Choroid plexus epithelial cell (primary cell): ENCODE results near the gene LY6G5B.
A peak's percentile ranks its signal among the peaks of the same experiment; 100 is the strongest.

Experiments
- DNase-seq: peaks from one replicate; pipeline ENCODE4 v3.0.0-alpha.2; 2010; ENCODE audit warnings: low read depth
- H3K4me3 ChIP-seq: 2 replicates; pipeline ENCODE4 v1.5.1; 2011; ENCODE audit warnings: low read depth, mild to moderate bottlenecking, control low read depth, low read length, moderate library complexity
- CTCF ChIP-seq: conservative IDR thresholded peaks from 2 replicates; pipeline ENCODE4 v1.5.1; 2011; ENCODE audit warnings: low read depth, mild to moderate bottlenecking, control low read depth, inconsistent platforms, low read length, moderate library complexity

LY6G5B gene

DNA sequence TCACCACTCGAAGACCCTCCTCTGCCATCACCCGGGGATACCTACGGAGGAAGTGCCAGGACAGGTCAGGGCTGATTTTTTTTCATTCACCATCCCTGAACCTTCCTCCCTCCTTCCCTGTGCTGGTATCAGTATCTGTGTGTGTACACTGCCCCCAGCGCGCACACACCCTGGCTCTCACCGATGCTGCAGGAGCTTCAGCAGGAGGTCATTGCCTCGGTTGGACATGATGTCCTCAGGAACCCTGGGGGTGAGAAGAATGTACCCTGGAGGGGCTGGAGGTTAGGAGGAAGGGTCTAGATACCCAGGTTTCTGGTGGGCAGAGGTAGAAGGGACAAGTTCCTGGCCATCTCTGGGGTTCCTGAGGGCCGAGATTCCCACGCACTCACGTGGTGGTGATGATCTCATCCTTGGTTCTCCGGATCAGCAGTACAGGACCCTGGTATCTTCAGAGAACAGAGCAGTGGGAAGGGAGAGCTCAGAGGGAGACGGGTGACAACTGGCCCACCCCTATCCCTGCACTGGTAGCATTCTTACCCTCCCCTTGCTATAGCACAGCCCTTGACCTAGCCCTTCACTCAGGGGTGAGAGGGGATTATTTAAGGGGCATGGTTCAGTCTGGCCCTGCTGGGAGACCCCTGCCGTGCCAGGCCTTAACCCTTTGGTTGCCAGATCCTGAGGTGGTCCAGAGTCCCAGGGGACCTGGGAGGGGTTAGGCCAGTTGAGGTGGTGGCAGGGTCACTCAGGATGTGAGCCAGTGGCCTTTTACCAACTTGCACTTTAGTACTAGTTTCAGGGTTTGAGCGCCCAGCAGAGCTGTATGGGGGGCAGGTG lies 18.3 kb downstream of the LY6G5B start:
- H3K4me3 ChIP-seq: no peak overlapping the region
- DNase-seq: no peak
- no peak for TF ChIP-seq CTCF

DNA sequence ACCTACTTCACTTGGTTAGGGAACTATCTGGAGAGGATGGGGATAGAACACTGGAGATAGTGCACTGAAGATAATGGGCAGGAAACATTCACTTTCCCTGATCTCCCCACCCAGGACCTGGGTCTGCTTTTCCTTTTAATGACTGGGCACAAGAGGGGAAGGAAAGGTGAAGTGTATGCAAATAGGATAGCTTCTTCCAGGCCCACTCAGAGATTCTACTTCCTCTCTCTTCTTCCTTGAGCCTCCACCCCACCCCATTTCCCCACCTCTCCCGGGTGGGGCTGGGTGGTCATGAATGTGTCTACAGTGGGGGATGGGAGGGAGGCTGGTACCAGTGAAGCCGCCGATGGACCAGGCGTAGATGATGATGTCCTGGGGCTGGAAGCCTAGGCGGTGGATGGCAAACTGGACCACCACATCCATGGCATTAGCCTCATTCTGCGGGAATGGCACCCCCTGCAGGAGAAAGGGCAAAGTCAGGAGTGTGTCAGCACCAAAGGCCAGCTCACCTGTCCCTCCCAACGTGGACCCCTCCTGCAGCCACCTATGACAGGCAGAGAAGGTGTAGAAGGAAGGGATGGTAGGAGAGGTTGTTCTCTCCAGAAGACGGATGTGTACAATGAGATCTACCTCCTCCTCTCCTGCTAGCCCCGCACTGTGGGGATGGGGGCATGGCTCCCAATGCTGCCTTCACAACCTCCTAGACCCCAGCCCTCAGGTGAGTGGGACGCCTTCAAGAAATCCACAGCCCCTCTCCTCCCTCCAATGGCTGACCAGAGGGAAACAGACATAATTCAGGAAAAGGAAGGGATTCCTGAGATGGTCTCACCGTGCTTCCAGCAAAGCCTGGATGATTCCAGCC lies 19.7 kb downstream of the LY6G5B start:
- H3K4me3 ChIP-seq: no peak overlapping the region
- no peak for DNase-seq
- TF ChIP-seq CTCF: peak; percentile 57

DNA sequence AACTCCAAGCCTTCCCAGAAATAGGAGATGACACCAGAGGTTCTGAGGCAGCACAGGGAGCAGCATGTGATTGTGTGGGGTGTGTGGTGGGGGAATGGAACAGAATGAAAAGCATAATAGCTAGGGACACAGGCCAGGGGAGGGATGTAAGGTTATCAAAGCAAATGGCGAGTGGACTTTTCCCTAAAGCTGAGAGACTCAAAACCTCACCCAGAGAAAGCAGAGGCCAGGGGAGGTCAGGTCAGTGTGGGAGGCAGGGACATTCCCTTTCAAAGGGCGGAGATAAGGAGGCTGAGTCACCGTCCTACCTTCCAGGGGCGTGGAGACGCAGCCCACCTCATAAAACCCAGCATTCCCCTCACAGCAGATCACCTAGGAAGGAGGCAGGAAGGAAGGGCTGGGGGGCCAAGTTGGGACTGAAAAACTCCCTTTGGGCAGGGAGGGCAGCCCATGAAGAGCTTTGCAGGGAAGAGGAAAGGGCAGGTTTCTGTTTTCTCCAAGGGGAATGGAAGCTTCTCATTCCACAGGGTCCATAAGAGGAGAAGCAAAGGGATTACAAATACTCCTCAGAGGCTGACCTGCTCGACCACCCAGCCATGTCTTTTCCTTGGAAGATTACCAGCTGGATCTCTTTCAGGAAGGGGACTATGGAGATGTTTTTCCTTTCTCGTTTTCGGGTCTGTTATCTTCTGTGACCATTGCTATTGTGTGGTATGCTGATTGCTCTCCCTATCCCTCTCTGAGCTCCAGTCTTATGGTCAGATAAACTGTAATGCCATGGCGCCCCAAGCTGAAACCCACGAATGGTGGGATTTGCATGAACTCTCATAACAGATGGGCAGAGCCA lies 20.7 kb downstream of the LY6G5B start:
- DNase-seq: peak; percentile 17
- TF ChIP-seq CTCF: no peak
- H3K4me3 ChIP-seq: no peak overlapping the region

DNA sequence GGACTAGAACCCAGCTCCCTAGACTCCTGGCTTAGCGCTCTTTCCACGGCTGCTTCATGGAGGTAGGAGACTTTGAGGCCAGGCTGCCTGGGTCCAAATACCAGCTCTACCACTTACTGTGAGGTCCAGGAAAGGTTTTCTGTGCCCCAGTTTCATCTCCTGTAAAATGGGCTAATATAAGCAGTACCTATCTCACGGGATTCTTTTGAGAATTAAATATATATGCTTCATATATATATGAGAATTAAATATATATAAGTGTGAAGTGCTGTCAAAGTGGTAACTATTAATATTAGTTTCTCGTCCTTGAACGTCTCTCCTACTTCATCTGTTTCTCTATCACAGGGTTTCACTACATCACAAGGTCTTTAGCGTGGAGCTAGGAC lies 21.3 kb downstream of the LY6G5B start:
- H3K4me3 ChIP-seq: no peak overlapping the region
- no peak for DNase-seq
- no peak for TF ChIP-seq CTCF

GRCh38 chr6:31691564-31692108 lies 21.9 kb downstream of the LY6G5B start:
- DNase-seq: no peak
- no peak for TF ChIP-seq CTCF
- no peak overlapping the region for H3K4me3 ChIP-seq

- no peak for DNase-seq
- no peak overlapping the region for H3K4me3 ChIP-seq
- TF ChIP-seq CTCF: no peak
Observed at GRCh38 chr6:31692353-31692752, 22.6 kb downstream of the LY6G5B start.
